AG04450 (cell line): ENCODE measurements around the gene HNMT. TPM values are rescaled to one million over a fixed set of nuclear protein-coding genes. Genes with fewer than 3 reads are reported as not detected.

Experiments
- CTCF ChIA-PET: fragments of 300-600, 350-600 bp; formaldehyde crosslinking; extraction: SDS; loops from one replicate; lab custom pipeline; 2022; ENCODE audit warnings: antibody characterized with exemption, inconsistent platforms; lab: Charles Lee
- POLR2A ChIA-PET: fragments of 350-600 bp; formaldehyde crosslinking; extraction: SDS; loops from one replicate; lab custom pipeline; 2021; ENCODE audit warnings: antibody characterized with exemption, inconsistent platforms; lab: Yijun Ruan, JAX
- DNase-seq: peaks from one replicate; pipeline ENCODE4 v3.0.0-alpha.2; 2011; ENCODE audit warnings: low read depth, low spot score
- H3K27ac ChIP-seq: one replicate; pipeline ENCODE4 v1.5.1; 2012; ENCODE audit warnings: low read depth, low read length, control low read depth
- H3K27me3 ChIP-seq: one replicate; pipeline ENCODE4 v1.6.0; 2012; ENCODE audit warnings: low read length; ENCODE audit not compliant: control insufficient read depth, insufficient read depth
- H3K4me3 ChIP-seq: 2 replicates; pipeline ENCODE4 v1.5.1; 2011; ENCODE audit warnings: mild to moderate bottlenecking, low read depth, low read length, control low read depth
- H3K9me3 ChIP-seq: 2 replicates; pipeline ENCODE4 v1.5.1; 2012; ENCODE audit warnings: low read length; ENCODE audit not compliant: control insufficient read depth, insufficient read depth
- polyA plus RNA-seq: library from polyadenylated mRNA; depleted of rRNA; stranded (reverse); fragments of >200 nt; gene quantifications from 2 replicates; pipeline ENCODE4 v1.2.3, GENCODE V29; 2011
- TF ChIP-seq, protein P1 (sequence below): IDR thresholded peaks from 2 replicates; pipeline ENCODE4 v1.5.1; 2011; ENCODE audit warnings: low read depth, low read length, control low read depth, inconsistent platforms

Gene HNMT
- polyA plus RNA-seq, 1 experiment: 47.0 TPM

DNA sequence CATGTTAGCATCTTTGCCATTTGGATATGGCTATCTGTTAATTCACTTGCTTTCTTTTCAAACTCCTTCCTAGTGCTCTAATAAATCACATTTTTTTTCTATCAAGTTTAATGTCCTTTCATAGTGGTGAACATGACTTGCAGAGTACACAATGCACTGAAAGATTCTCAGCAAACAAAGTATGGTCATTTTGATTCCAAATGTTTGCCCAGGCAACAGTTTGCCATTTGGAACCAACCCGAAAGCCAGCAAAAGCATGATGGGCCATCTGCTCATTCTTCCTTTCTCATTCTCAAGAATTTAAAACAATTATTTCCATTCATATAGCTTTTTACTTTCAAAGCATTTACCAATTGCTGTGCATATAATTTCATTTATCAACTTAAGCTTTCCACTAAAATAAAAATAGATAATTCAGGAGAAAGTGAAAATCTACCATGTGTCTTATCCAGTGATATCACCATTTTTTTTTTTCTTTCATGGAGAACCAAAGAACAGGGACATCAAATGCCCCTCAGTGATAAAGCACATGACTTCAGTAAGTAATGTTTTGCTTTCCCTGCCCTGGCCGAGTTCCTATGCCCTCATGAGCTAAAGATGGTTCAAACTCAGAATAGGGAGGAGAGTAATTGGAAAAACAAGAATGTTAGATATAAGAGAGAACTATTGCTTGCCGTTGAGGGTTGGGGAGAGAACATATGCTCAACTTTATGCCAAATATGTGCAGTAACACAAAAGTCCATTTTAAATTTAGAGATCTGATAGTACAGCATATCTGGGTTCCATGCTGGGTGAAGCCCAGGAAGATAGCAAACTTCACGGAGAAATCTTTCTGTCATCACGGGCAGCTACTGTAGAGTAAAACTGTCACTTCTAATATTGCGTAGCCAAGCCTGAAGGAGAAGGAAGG lies 62.1 kb downstream of the HNMT start:
- Histone ChIP-seq H3K4me3 (no peak overlapping the region), H3K9me3 (no peaks in the 10 kb centered on the region), H3K27me3 (no peaks in the 10 kb centered on the region), H3K27ac (no peak overlapping the region)
- DNase-seq: no peak
- TF ChIP-seq, protein P1, sequence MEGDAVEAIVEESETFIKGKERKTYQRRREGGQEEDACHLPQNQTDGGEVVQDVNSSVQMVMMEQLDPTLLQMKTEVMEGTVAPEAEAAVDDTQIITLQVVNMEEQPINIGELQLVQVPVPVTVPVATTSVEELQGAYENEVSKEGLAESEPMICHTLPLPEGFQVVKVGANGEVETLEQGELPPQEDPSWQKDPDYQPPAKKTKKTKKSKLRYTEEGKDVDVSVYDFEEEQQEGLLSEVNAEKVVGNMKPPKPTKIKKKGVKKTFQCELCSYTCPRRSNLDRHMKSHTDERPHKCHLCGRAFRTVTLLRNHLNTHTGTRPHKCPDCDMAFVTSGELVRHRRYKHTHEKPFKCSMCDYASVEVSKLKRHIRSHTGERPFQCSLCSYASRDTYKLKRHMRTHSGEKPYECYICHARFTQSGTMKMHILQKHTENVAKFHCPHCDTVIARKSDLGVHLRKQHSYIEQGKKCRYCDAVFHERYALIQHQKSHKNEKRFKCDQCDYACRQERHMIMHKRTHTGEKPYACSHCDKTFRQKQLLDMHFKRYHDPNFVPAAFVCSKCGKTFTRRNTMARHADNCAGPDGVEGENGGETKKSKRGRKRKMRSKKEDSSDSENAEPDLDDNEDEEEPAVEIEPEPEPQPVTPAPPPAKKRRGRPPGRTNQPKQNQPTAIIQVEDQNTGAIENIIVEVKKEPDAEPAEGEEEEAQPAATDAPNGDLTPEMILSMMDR: no peak
- ChIA-PET POLR2A (no interaction called here), CTCF (interaction anchor here (0.6 to 0.7 kb wide), 2 partner anchors 63 to 760 kb away, joined by 3 to 7 read pairs; no protein-coding TSS in a partner anchor)

DNA sequence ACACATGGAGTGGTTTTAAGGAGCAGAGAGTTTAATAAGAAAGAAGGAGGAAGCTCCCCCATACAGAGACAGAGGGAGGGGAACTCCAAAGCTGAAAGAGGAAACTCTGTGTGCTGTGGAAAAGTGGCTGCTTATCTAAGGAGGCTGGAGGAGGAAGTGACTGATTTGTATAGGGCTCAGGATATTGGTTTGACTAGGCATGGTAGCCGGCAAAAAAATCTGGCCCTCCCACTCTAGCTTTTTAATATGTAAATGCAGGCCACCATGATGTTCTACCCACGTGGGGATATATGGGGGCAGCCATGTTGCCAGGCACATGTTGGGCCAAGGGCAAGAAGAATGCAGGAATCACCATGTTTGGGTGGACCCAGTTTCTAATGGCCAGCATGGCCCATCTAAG lies 64.3 kb downstream of the HNMT start:
- DNase-seq: no peak
- TF ChIP-seq, protein P1: no peak
- Histone ChIP-seq H3K4me3 (no peak overlapping the region), H3K27ac (no peak overlapping the region), H3K9me3 (no peaks in the 10 kb centered on the region), H3K27me3 (no peaks in the 10 kb centered on the region)
- POLR2A ChIA-PET: no interaction called here
- CTCF ChIA-PET: no interaction called here

DNA sequence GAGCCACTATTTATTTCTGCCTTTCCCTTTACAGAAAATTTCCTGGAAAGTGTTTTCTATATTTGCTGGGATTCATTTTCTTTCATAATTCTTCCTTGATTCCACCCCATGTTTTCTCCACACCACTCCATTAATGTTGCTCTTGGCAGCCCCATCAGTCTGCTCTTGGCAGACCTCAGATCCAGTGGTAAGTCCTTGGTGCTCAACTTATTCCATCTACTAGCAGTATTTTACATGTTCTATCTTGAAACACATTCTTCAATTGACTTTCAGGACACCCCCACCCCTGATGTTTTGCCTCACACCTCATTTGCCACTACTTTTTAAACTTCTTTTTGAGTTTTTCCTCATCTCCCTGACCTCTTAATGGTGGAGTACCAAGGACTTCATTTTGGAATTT lies 65.0 kb downstream of the HNMT start:
- TF ChIP-seq, protein P1: no peak
- DNase-seq: no peak
- ChIA-PET POLR2A (no interaction called here), CTCF (no interaction called here)
- H3K27ac ChIP-seq: no peak overlapping the region
- no peaks in the 10 kb centered on the region for H3K27me3 ChIP-seq
- H3K4me3 ChIP-seq: no peak overlapping the region
- no peaks in the 10 kb centered on the region for H3K9me3 ChIP-seq

DNA sequence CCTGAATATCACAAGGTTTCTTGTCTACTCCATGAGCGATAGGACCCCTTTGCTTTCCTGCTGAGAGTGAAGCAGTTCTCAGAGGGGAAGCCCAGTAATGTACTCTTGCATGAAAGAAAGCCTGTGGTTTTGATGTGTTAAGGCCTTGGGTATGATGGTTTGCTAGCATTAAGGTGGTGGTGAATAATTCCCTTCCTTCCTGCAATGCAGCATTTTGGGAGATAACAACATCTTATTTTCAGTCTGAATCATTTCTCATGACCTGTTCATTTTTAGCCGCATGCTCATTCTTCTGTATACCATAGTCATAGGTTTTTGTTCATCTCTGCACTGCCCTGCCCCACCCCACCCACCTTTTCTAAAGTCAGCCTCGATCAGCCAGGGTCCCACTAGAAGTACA lies 66.2 kb downstream of the HNMT start:
- H3K9me3 ChIP-seq: no peaks in the 10 kb centered on the region
- H3K4me3 ChIP-seq: no peak overlapping the region
- TF ChIP-seq, protein P1: no peak
- no peaks in the 10 kb centered on the region for H3K27me3 ChIP-seq
- CTCF ChIA-PET: no interaction called here
- peak; percentile 4 for DNase-seq
- POLR2A ChIA-PET: no interaction called here
- H3K27ac ChIP-seq: no peak overlapping the region

DNA sequence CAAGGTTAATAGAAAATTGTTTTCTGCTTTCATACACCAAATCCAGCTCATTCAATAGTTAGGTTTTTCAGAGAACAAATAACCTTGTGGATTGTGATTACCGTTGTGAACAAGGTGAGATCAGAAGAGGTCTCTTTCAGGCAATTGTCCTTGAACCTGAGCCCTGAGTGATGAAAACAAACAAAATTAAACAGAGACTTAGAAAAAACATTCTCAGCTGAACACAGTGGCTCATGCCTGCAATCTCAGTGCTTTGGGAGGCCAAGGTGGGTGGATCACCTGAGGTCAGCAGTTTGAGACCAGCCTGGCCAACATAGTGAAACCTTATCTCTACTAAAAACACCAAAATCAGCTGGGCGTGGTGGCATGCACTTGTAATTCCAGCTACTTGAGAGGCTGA lies 68.1 kb downstream of the HNMT start:
- CTCF ChIA-PET: no interaction called here
- no peaks in the 10 kb centered on the region for H3K9me3 ChIP-seq
- TF ChIP-seq, protein P1: no peak
- H3K27ac ChIP-seq: no peak overlapping the region
- no peaks in the 10 kb centered on the region for H3K27me3 ChIP-seq
- POLR2A ChIA-PET: no interaction called here
- no peak overlapping the region for H3K4me3 ChIP-seq
- no peak for DNase-seq
